Activated T-cell treated with anti-CD3 and anti-CD28 coated beads, Interleukin-2, amount 50 U/mL, for 72 hours (primary cell): ENCODE results near the gene MSH2. TPM values are rescaled to one million over a fixed set of nuclear protein-coding genes. Genes with fewer than 3 reads are reported as not detected.

Experiments used
- ATAC-seq, 2 donors: fragments of 150-1000 bp; cut with Tn5 transposase; replicated peaks in 1 of 2; 2 replicates each; pipeline ENCODE4 v1.10.0; 2021; ENCODE audit warnings: moderate library complexity in 2 of 2, mild to moderate bottlenecking in 1 of 2
- DNase-seq, 2 donors: peaks; one replicate each; pipeline ENCODE4 v3.0.0; 2021 to 2022; ENCODE audit warnings: mixed read lengths in 1 of 2
- H3K27ac Mint-ChIP-seq: one replicate; pipeline ENCODE4 v1.8.0; 2022; ENCODE audit warnings: mild to moderate bottlenecking, moderate library complexity, mixed read lengths
- H3K27me3 Mint-ChIP-seq: one replicate; pipeline ENCODE4 v1.8.0; 2022; ENCODE audit warnings: low read depth, mixed read lengths
- H3K36me3 Mint-ChIP-seq, 2 donors: one replicate each; pipeline ENCODE4 v1.8.0; 2022; ENCODE audit warnings: mixed read lengths in 2 of 2, mild to moderate bottlenecking in 1 of 2; ENCODE audit not compliant: insufficient read depth in 2 of 2
- H3K4me1 Mint-ChIP-seq: one replicate; pipeline ENCODE4 v1.8.0; 2022; ENCODE audit warnings: low read depth, mixed read lengths
- H3K4me3 Mint-ChIP-seq, 2 donors: one replicate each; pipeline ENCODE4 v1.8.0; 2022; ENCODE audit warnings: mild to moderate bottlenecking in 2 of 2, mixed read lengths in 2 of 2, moderate library complexity in 2 of 2
- H3K9me3 Mint-ChIP-seq, 2 donors: one replicate each; pipeline ENCODE4 v1.8.0; 2022; ENCODE audit warnings: mixed read lengths in 2 of 2
- total RNA-seq, 2 donors: library from RNA; stranded (reverse); gene quantifications; one replicate each; pipeline ENCODE4 v1.2.3, GENCODE V29; 2022

The MSH2 gene
- total RNA-seq, 2 donors from 2014 or later: 41.9 to 48.7 TPM

GRCh38 chr2:47520825-47521665 lies 118.1 kb downstream of the MSH2 start:
- no peaks in the 10 kb centered on the region for H3K9me3 Mint-ChIP-seq
- peak; percentile 82 to 85 for DNase-seq
- ATAC-seq: peak; percentile 89
- H3K27ac Mint-ChIP-seq: peak overlapping the region; percentile 90
- peak overlapping the region; percentile 92 to 93 for H3K4me3 Mint-ChIP-seq
- H3K27me3 Mint-ChIP-seq: no peaks in the 10 kb centered on the region
- no peaks in the 10 kb centered on the region for H3K36me3 Mint-ChIP-seq
- H3K4me1 Mint-ChIP-seq: peaks cover 22% of the 10 kb centered on the region

GRCh38 chr2:47521666-47522285 lies 118.8 kb downstream of the MSH2 start:
- no peaks in the 10 kb centered on the region for H3K36me3 Mint-ChIP-seq
- no peak overlapping the region for H3K27ac Mint-ChIP-seq
- peaks cover 22% of the 10 kb centered on the region for H3K4me1 Mint-ChIP-seq
- no peaks in the 10 kb centered on the region for H3K9me3 Mint-ChIP-seq
- DNase-seq (no peak), ATAC-seq (no peak)
- peak overlapping the region; percentile 92 to 93 for H3K4me3 Mint-ChIP-seq
- H3K27me3 Mint-ChIP-seq: no peaks in the 10 kb centered on the region

GRCh38 chr2:47525167-47525566 lies 122.2 kb downstream of the MSH2 start:
- H3K4me1 Mint-ChIP-seq: peaks cover 15% of the 10 kb centered on the region
- H3K27me3 Mint-ChIP-seq: no peaks in the 10 kb centered on the region
- no peaks in the 10 kb centered on the region for H3K9me3 Mint-ChIP-seq
- H3K27ac Mint-ChIP-seq: no peak overlapping the region
- ATAC-seq: no peak
- no peak overlapping the region for H3K4me3 Mint-ChIP-seq
- DNase-seq: no peak
- H3K36me3 Mint-ChIP-seq: no peaks in the 10 kb centered on the region

DNA sequence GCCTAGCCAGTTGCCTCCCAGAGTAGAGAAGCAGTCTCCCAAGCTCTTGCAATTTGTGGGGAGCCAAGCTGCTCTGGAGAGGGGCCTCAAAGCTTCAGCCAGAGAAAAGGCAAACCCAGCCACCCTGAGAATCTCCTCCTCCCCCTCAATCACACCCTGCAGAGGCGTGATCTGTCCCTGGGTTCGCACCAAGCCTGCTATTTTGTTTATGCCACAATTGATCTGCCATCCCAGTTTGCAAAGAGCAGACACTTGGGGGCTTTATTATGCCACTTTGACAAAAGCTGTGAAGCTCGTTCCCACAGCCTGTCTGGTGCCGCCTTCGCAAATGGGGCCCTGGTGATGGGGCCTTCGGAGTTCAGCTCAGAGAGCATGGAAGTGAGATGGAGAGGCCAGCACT lies 125.5 kb downstream of the MSH2 start:
- Mint-ChIP-seq H3K4me3 (no peak overlapping the region), H3K4me1 (no peaks in the 10 kb centered on the region), H3K27me3 (no peaks in the 10 kb centered on the region), H3K9me3 (no peaks in the 10 kb centered on the region), H3K27ac (no peak overlapping the region), H3K36me3 (no peaks in the 10 kb centered on the region)
- ATAC-seq (no peak), DNase-seq (no peak)

- ATAC-seq (no peak), DNase-seq (no peak)
- Mint-ChIP-seq H3K4me3 (no peak overlapping the region), H3K36me3 (no peaks in the 10 kb centered on the region), H3K9me3 (no peaks in the 10 kb centered on the region), H3K27ac (no peak overlapping the region), H3K27me3 (no peaks in the 10 kb centered on the region), H3K4me1 (no peaks in the 10 kb centered on the region)
Observed at GRCh38 chr2:47528874-47529273, 125.9 kb downstream of the MSH2 start.

GRCh38 chr2:47530105-47530760 lies 127.3 kb downstream of the MSH2 start:
- DNase-seq (no peak), ATAC-seq (no peak)
- Mint-ChIP-seq H3K27ac (no peak overlapping the region), H3K4me3 (no peak overlapping the region), H3K27me3 (no peaks in the 10 kb centered on the region), H3K9me3 (no peaks in the 10 kb centered on the region), H3K36me3 (no peaks in the 10 kb centered on the region), H3K4me1 (no peaks in the 10 kb centered on the region)

GRCh38 chr2:47531378-47532042 lies 128.6 kb downstream of the MSH2 start:
- no peak for DNase-seq
- Mint-ChIP-seq H3K4me1 (no peaks in the 10 kb centered on the region), H3K4me3 (no peak overlapping the region), H3K9me3 (no peaks in the 10 kb centered on the region), H3K27ac (peak overlapping the region; percentile 63), H3K36me3 (no peaks in the 10 kb centered on the region), H3K27me3 (no peaks in the 10 kb centered on the region)
- ATAC-seq: no peak

Other genes with a start within 250 kb of the MSH2 start
- gene STPG4, start 247.8 kb upstream of the MSH2 start, total RNA-seq: not detected
- gene CALM2, start 226.6 kb upstream of the MSH2 start, total RNA-seq: 100 to 1,000 TPM; 272 to 296 TPM
- gene EPCAM, start 33.8 kb upstream of the MSH2 start, total RNA-seq: 1 to 10 TPM in 1 of 2 donors, not detected in 1; 1.4 TPM
- under 1 TPM; 0.38 to 0.51 TPM for gene KCNK12, start 167.8 kb downstream of the MSH2 start, total RNA-seq